ENCODE results near the gene RNF187. TPM values are rescaled to one million over a fixed set of nuclear protein-coding genes. Genes with fewer than 3 reads are reported as not detected.

Gene RNF187
- total and polyA plus RNA-seq, 12 donors, result 18.9 to 99.7 (median 85.9) TPM

DNA sequence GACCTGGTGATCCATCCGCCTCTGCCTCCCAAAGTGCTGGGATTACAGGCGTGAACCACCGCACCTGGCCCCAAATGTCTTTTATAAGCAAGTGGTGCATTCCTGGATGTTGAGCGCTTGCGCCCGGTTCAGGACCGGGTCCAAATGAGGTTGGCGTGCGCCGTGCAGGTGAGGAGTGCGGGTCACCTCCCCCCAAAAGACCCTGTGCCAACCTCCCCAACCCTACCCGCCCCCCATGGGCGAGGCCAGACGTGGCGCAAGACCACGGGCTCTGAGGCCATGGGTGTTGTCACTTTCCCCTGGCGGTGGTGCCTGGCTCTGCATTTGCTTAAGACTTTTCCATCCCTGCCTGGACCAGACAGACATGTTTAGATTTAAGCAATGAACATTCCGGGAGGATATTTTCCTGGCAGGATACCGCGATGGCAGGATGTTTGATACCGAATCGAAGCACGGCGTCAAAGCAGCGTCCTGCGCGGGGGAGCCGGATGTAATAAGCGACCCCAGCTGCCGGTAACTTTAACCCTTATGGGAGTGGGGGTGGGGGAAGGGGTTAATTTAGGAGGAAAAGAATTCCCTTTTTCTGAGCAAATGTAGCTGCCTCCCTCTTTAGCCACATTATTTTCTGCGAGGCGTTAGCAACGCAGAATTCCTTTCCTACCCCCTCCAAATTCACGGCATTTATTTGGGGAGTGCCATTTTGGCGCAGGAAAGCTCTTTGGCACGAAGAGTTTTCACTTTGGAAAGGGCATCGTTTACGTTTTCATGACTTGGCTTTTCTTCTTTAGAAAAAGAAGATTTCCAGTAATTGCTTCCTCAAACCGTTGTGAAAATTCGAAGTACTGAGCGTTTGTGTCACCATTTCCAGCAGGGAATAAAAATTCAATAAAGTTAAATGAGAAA lies 27.8 kb upstream of the RNF187 start:
- 7 to 8% methylated on average over 41 of the region's 41 CpGs for WGBS, 2 donors

DNA sequence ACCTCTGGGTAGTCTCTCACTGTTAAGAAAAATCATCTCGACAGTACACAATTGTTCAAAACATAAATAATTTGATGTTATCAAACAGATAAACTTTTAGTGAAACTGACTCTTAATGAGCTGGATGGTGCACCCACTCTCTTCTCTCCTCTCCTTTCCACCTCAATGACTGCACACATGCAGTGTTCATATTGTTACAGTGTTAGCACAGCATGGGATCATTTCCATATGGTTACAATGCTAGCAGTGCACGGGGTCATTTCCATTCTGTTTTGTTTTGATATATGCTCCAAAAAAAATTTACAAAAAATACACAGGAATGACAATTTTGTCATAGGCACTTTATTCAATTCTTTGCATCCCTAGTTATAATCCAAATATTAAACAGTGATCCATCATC lies 26.4 kb upstream of the RNF187 start:
- no peak overlapping the region for H3K27ac ChIP-seq
- no peak overlapping the region for H3K4me3 ChIP-seq
- no peaks in the 10 kb centered on the region for H3K36me3 ChIP-seq
- H3K4me1 ChIP-seq, result peaks cover 3 to 65% (median 47%) of the 10 kb centered on the region in 9 donors
- intact Hi-C loops (cut with DNase I), result no loop called here
- H3K9me3 ChIP-seq, result no peaks in the 10 kb centered on the region
- TF ChIP-seq, protein P1, sequence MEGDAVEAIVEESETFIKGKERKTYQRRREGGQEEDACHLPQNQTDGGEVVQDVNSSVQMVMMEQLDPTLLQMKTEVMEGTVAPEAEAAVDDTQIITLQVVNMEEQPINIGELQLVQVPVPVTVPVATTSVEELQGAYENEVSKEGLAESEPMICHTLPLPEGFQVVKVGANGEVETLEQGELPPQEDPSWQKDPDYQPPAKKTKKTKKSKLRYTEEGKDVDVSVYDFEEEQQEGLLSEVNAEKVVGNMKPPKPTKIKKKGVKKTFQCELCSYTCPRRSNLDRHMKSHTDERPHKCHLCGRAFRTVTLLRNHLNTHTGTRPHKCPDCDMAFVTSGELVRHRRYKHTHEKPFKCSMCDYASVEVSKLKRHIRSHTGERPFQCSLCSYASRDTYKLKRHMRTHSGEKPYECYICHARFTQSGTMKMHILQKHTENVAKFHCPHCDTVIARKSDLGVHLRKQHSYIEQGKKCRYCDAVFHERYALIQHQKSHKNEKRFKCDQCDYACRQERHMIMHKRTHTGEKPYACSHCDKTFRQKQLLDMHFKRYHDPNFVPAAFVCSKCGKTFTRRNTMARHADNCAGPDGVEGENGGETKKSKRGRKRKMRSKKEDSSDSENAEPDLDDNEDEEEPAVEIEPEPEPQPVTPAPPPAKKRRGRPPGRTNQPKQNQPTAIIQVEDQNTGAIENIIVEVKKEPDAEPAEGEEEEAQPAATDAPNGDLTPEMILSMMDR (IDR thresholded peaks at IDR 0.05), result no peak
- no peak for DNase-seq
- 84 to 87% methylated on average over 2 of the region's 2 CpGs for WGBS, 2 donors
- peaks cover 0 to 82% (median 63%) of the 10 kb centered on the region in 7 donors for H3K27me3 ChIP-seq
- no peak for ATAC-seq

More for the DNA sequence above, 27.8 kb upstream of the RNF187 start:
- TF ChIP-seq, protein P1 (IDR thresholded peaks at IDR 0.05), result peak; percentile 35 to 73 (median 67)
- Histone ChIP-seq H3K4me3 (peak overlapping the region in 9 of 10 donors; percentile 44 to 77 (median 65)), H3K27ac (peak overlapping the region in 7 of 10 donors; percentile 80 to 93 (median 87)), H3K4me1 (peaks cover 3 to 61% (median 45%) of the 10 kb centered on the region in 9 donors), H3K9me3 (no peaks in the 10 kb centered on the region), H3K27me3 (peaks cover 0 to 68% (median 49%) of the 10 kb centered on the region in 7 donors), H3K36me3 (peaks cover 0 to 6% (median 0%) of the 10 kb centered on the region in 9 donors)
- DNase-seq, result peak; percentile 34 to 58
- intact Hi-C loops (cut with DNase I), result no loop called here
- peak in 6 of 8 donors; percentile 30 to 46 (median 36) for ATAC-seq

DNA sequence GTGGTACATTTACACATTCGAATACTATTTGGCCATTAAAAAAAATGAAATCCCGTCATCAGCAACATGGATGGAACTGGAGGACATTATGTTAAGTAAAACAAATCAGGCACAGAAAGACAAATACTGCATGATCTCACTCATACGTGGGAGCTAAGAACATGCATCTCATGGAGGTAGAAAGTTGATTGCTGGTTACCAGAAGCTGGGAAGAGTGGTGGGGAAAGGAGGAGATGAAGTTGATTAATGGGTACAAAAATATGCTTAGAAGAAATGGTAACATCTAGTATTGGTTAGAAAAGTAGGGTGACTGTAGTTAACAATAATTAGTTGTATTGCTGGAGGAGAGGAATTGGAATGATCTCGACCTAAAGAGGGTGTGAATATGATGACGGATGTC lies 24.6 kb upstream of the RNF187 start:
- ATAC-seq (no peak), DNase-seq (no peak)
- peaks cover 3 to 48% (median 32%) of the 10 kb centered on the region in 9 donors for H3K4me1 ChIP-seq
- no peaks in the 10 kb centered on the region for H3K9me3 ChIP-seq
- 84 to 85% methylated on average over 5 of the region's 5 CpGs for WGBS, 2 donors
- TF ChIP-seq, protein P1 (IDR thresholded peaks at IDR 0.05), result no peak
- no peak overlapping the region for H3K4me3 ChIP-seq
- H3K36me3 ChIP-seq, result no peaks in the 10 kb centered on the region
- H3K27me3 ChIP-seq, result peaks cover 0 to 90% (median 79%) of the 10 kb centered on the region in 7 donors
- intact Hi-C loops (cut with DNase I), result no loop called here
- H3K27ac ChIP-seq, result no peak overlapping the region

DNA sequence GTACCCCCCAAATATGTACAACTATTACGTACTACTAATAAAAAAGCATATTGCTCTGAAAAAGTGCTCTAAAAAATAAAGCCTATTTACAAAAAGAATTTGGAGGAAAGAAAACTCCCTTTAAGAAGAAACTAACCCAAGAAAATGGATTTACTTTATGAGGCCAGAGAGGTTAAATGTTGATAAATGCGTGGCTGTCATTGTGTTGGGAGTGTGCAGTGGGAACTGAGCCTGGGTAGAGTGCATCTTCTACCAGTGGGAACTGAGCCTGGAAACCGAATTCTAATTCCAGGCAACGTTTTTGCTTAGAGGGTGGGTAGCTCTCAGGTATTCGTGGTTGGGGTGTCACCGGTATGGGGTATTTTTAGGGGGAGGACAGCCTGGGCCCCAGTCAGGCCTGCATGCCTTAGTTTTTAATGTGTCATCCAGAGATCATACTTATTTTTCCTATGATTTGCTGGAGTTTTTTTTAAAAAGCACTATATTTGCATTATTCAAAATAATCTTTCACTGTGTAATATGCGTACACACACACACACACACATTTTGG lies 24.1 kb upstream of the RNF187 start:
- Histone ChIP-seq H3K4me1 (peaks cover 3 to 44% (median 29%) of the 10 kb centered on the region in 9 donors), H3K36me3 (no peaks in the 10 kb centered on the region), H3K27ac (no peak overlapping the region), H3K4me3 (peak overlapping the region in 1 of 10 donors; percentile 46), H3K9me3 (no peaks in the 10 kb centered on the region), H3K27me3 (peaks cover 0 to 93% (median 85%) of the 10 kb centered on the region in 7 donors)
- DNase-seq, result no peak
- TF ChIP-seq, protein P1 (IDR thresholded peaks at IDR 0.05), result no peak
- intact Hi-C loops (cut with DNase I), result no loop called here
- 59 to 68% methylated on average over 7 of the region's 7 CpGs for WGBS, 2 donors
- no peak for ATAC-seq

Data from heart right ventricle (tissue), 16 donors.